Fibroblast of the aortic adventitia (primary cell): ENCODE measurements around the gene NUP188. TPM values are rescaled to one million over a fixed set of nuclear protein-coding genes. Genes with fewer than 3 reads are reported as not detected.
A peak's percentile ranks its signal among the peaks of the same experiment; 100 is the strongest.
"Not testable (repeated sequence)": the region's sequence is repeated elsewhere in the genome, so short reads cannot be mapped to it uniquely, and the experiment has no call there.

ENCODE experiments used
- DNase-seq: peaks from one replicate; pipeline ENCODE4 v3.0.0-alpha.2; 2010; ENCODE audit warnings: low read depth
- H3K4me3 ChIP-seq: 2 replicates; pipeline ENCODE4 v1.5.1; 2011; ENCODE audit warnings: low read depth, mild to moderate bottlenecking, control low read depth, low read length, moderate library complexity
- total RNA-seq: library from RNA; depleted of rRNA; stranded (reverse); fragments of >200 nt; gene quantifications from 2 replicates; pipeline ENCODE4 v1.2.3, GENCODE V29; 2012; ENCODE audit warnings: low replicate concordance
- TF ChIP-seq, protein P1 (sequence below): IDR thresholded peaks from 2 replicates; pipeline ENCODE4 v1.5.1; 2011; ENCODE audit warnings: mild to moderate bottlenecking, low read length, control low read depth, inconsistent platforms; ENCODE audit not compliant: insufficient read depth

The NUP188 gene
- total RNA-seq, 1 donor = 69.1 TPM

DNA sequence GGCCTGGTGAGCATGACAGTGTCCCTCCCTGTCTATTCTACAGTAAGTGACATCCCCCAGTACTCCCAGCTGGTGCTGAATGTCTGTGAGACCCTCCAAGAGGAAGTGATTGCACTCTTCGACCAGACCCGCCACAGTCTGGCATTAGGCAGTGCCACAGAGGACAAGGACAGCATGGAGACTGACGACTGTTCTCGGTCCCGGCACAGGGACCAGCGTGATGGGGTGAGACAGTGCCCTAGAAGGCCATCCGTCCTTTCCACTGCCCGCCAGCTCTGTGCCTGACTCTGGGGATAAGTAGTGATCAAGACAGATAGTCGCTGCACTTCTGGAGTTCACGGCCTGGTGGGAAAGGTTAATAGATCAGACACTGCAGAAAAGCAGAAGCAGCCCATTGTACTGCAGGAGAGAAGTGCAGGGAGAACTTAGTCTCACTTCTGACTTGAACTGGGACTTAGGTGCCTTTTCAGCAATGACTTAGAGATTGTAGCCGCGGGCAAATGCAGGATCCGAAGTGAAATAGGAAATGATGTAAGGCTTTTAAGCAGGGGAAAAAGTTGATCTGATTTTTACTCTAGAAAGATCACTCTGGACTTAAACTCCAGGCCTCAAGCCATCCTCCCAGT is 52.2 kb downstream of the NUP188 start:
- DNase-seq = no peak
- H3K4me3 ChIP-seq = no peak overlapping the region
- TF ChIP-seq, protein P1, sequence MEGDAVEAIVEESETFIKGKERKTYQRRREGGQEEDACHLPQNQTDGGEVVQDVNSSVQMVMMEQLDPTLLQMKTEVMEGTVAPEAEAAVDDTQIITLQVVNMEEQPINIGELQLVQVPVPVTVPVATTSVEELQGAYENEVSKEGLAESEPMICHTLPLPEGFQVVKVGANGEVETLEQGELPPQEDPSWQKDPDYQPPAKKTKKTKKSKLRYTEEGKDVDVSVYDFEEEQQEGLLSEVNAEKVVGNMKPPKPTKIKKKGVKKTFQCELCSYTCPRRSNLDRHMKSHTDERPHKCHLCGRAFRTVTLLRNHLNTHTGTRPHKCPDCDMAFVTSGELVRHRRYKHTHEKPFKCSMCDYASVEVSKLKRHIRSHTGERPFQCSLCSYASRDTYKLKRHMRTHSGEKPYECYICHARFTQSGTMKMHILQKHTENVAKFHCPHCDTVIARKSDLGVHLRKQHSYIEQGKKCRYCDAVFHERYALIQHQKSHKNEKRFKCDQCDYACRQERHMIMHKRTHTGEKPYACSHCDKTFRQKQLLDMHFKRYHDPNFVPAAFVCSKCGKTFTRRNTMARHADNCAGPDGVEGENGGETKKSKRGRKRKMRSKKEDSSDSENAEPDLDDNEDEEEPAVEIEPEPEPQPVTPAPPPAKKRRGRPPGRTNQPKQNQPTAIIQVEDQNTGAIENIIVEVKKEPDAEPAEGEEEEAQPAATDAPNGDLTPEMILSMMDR = no peak

DNA sequence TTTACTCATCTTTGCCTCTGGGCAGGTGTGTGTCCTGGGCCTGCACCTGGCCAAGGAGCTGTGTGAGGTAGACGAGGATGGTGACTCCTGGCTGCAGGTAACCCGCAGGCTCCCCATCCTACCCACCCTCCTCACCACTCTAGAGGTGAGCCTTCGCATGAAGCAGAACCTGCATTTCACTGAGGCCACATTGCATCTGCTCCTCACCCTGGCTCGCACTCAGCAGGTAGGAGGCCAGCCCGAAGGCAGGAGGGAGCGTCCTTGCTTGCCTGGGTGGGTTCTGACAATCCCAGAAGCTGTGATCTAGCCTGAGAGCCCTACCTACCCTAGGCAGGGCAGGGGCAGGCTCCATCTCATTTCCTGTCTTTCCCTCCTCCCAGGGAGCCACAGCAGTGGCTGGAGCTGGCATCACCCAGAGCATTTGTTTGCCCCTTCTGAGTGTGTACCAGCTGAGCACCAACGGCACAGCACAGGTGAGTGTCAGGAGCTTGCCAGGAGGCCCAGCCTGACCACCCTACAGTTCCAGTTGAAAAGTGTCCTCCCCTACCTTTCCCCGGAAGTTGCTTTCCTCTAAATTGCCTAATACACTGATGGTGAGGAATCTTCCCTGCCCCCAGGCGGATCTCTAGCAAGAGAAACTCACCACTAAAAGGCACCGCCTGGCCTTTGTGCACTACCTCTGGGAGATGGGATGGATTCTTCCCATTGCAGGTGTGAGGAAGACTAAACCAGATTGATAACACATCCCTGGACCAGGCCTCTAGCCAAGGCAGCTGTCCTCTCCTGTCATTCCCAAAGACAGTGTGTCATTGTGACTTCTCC is 54.2 kb downstream of the NUP188 start:
- DNase-seq = no peak
- no peak overlapping the region for H3K4me3 ChIP-seq
- TF ChIP-seq, protein P1 = no peak

DNA sequence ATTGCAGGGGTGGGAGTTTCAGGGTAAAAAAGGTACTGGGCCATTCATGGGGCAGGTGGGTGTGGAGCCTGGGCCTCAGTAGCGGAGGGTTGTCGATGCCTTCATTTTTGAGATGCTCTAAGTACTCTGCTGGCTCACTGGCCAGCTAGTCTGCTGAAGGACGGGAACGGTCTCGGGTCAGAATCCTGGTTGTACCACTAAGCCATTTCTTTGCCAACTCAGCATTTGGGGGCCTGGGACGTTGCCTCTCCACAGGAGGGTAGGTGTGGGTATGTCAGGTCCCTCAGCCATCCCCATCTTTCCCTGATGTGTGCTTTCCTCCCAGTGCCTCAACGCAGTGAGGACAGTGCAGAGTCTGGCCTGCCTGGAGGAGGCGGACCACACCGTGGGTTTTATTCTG is 55.5 kb downstream of the NUP188 start:
- DNase-seq = no peak
- TF ChIP-seq, protein P1 = no peak
- no peak overlapping the region for H3K4me3 ChIP-seq

DNA sequence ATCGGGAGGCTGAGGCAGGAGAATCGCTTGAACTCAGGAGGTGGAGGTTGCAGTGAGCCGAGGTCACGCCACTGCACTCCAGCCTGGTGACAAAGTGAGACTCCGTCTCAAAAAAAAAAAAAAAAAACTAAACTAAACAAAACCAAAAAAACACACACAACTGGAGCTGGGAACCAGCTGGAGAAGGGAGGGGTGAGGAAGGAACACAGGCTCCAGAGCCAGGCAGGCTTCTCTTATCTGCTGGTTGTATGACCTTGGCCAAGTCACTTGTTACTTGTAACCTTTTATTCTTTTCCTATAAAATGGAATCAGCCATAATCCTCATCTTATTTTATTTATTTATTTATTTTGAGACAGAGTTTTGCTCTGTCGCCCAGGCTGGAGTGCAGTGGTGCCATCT is 56.7 kb downstream of the NUP188 start:
- not testable (repeated sequence) for DNase-seq, H3K4me3 ChIP-seq

DNA sequence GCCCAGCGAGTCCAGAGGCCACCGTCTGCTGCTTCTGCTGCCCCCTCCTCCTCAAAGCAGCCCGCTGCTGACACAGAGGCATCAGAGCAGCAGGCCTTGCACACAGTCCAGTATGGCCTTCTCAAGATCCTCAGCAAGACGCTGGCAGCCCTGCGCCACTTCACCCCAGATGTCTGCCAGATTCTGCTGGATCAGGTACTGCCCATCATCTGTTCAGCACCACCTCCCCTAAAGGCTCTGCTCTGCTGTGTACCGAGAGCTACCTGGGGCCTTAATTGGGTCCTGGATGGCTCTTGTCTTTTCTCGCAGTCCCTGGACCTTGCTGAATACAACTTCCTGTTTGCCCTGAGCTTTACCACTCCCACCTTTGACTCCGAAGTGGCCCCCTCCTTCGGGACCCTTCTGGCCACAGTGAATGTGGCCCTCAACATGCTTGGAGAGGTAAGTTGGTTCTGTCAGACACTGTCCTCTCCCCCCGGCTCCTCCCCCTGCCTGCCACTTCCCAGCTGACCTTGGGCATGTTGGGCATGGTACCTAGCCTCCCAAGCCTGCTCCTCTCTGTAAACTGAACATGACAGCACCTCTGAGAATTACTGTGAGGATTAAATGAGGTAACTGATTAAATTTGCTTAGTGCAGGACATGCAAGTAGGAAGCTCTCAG is 58.0 kb downstream of the NUP188 start:
- DNase-seq = no peak

DNA sequence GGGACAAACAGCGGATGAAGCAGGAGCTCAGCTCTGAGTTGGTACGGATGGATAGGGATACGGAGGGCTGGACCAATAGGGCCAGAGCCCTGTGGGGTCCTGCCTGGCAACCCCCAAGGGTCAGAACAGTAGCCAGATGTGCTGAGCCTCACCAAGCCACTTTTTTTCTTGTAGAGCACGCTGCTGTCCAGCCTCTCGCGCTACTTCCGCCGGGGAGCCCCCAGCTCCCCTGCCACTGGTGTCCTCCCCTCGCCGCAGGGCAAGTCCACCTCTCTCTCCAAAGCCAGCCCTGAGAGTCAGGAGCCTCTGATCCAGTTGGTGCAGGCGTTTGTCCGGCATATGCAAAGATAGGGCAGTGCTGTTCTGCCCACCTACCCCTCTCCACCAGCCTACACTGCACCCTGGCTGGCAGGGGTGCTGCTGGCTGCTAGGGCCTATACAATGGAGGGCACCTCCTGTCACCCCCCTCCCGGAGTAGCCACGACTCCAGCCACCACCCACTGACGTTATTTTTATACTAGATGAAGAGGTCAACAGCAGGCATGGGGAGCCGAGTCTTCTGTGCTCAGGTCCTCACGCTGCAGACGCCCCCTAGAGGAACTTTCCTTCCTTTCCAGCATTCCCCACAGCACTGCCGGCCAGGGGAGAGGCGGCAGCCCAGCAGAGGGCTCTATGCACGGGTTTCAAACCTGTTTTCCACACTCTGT is 59.0 kb downstream of the NUP188 start:
- H3K4me3 ChIP-seq = no peak overlapping the region
- peak; percentile 79 for DNase-seq
- TF ChIP-seq, protein P1 = peak; percentile 95

More for the DNA sequence above, 58.0 kb downstream of the NUP188 start:
- no peak overlapping the region for H3K4me3 ChIP-seq
- TF ChIP-seq, protein P1 = no peak
